HepG2 (cell line): ENCODE data around the gene HSDL2. TPM values are rescaled to one million over a fixed set of nuclear protein-coding genes. Genes with fewer than 3 reads are reported as not detected.

ENCODE experiments used
- ATAC-seq: fragments of 200-7000 bp; cut with Tn5 transposase; 3 replicates; pipeline ENCODE4 v1.9.1; 2020; ENCODE audit warnings: mild to moderate bottlenecking, moderate library complexity
- BruUV-seq: library from RNA; stranded (reverse); fragments of 400-500 nt; replicated peaks from 2 replicates; lab custom pipeline; 2021; lab: Mats Ljungman, UMichigan
- CTCF ChIA-PET: fragments of 300-600 bp; formaldehyde crosslinking; extraction: SDS; loops from one replicate; lab custom pipeline; 2021; ENCODE audit warnings: low total read pairs, inconsistent platforms, low intra/inter-chr PET ratio; lab: Yijun Ruan, JAX
- POLR2A ChIA-PET: fragments of 350-600 bp; sonication (Branson Sonifier 250); formaldehyde crosslinking; loops from one replicate; lab custom pipeline; 2020; ENCODE audit warnings: antibody characterized with exemption, inconsistent platforms; lab: Yijun Ruan, JAX
- DNase-seq: peaks from one replicate; pipeline ENCODE4 v3.0.0-alpha.2; 2015; ENCODE audit warnings: low spot score
- FAIRE-seq: peaks from 3 replicates; lab custom pipeline; 2011; peaks lifted over from hg19 to GRCh38; lab: Jason Lieb, UNC
- H2AFZ ChIP-seq: one replicate; pipeline ENCODE4 v1.6.1; 2011; ENCODE audit warnings: low read length, inconsistent platforms
- H3K27ac ChIP-seq: fragments of 300-600 bp; 3 replicates; pipeline ENCODE4 v1.8.0; 2011; ENCODE audit warnings: mixed run types, mild to moderate bottlenecking, mixed read lengths, low read length, inconsistent platforms; ENCODE audit not compliant: insufficient read depth; ENCODE audit errors: extremely low read length
- H3K27me3 ChIP-seq, 2 experiments: fragments of 200-600 bp in 1 of 2; 2 replicates in 1 of 2; 3 replicates in 1 of 2; pipeline versions ENCODE4 v1.6.0 to v1.8.0; 2011; ENCODE audit warnings: low read length in 2 of 2, mild to moderate bottlenecking in 2 of 2, moderate library complexity in 2 of 2, inconsistent platforms in 1 of 2; ENCODE audit not compliant: insufficient read depth in 2 of 2, control insufficient read depth in 1 of 2
- H3K36me3 ChIP-seq, 2 experiments: fragments of 200-600 bp in 1 of 2; replicated peaks in 1 of 2; 2 replicates in 1 of 2; 3 replicates in 1 of 2; pipeline versions ENCODE4 v1.5.1 to v1.8.0; 2011; ENCODE audit warnings: low read length in 2 of 2, inconsistent platforms in 1 of 2; ENCODE audit not compliant: insufficient read depth in 2 of 2, control insufficient read depth in 1 of 2
- H3K4me1 ChIP-seq: 2 replicates; pipeline ENCODE4 v1.5.1; 2012; ENCODE audit warnings: low read length, inconsistent platforms; ENCODE audit not compliant: insufficient read depth
- H3K4me2 ChIP-seq: 2 replicates; pipeline ENCODE4 v1.6.0; 2011; ENCODE audit warnings: low read depth, low read length, inconsistent platforms
- H3K4me3 ChIP-seq, 3 experiments: fragments of 200-600 bp in 1 of 3; sonication (generic), shearing (Covaris generic) in 1 of 3; replicated peaks in 1 of 3; 2 replicates each; pipeline ENCODE4 v1.5.1; 2011 to 2016; ENCODE audit warnings: low read length in 3 of 3, inconsistent platforms in 2 of 3, low read depth in 2 of 3, mild to moderate bottlenecking in 2 of 3, control low read depth in 1 of 3, mixed read lengths in 1 of 3; ENCODE audit not compliant: insufficient read depth in 1 of 3
- H3K79me2 ChIP-seq: one replicate; pipeline ENCODE4 v1.6.1; 2011; ENCODE audit warnings: low read length, inconsistent platforms; ENCODE audit not compliant: insufficient read depth
- H3K9ac ChIP-seq: 2 replicates; pipeline ENCODE4 v1.6.0; 2011; ENCODE audit warnings: mild to moderate bottlenecking, low read depth, low read length, inconsistent platforms; ENCODE audit not compliant: insufficient read depth
- H3K9me3 ChIP-seq: 2 replicates; pipeline ENCODE4 v1.5.1; 2012; ENCODE audit warnings: mild to moderate bottlenecking, low read length
- H4K20me1 ChIP-seq: 2 replicates; pipeline ENCODE4 v1.6.0; 2011; ENCODE audit warnings: inconsistent platforms, mild to moderate bottlenecking, low read length, moderate library complexity; ENCODE audit not compliant: insufficient read depth
- CEBPG ChIP-seq: IDR thresholded peaks from 2 replicates; pipeline ENCODE4 v1.6.1; 2016
- GFI1 ChIP-seq: sonication (generic); formaldehyde crosslinking; IDR thresholded peaks from 2 replicates; pipeline ENCODE4 v1.5.0; 2020; ENCODE audit warnings: missing genetic modification reagents, mild to moderate bottlenecking, borderline replicate concordance
- HDAC1 ChIP-seq: sonication (generic); formaldehyde crosslinking; IDR thresholded peaks from 2 replicates; pipeline ENCODE4 v1.5.1; 2020; ENCODE audit warnings: mild to moderate bottlenecking, missing genetic modification reagents
- HOMEZ ChIP-seq: IDR thresholded peaks from 2 replicates; pipeline ENCODE4 v1.6.1; 2016; ENCODE audit warnings: low read depth
- LCORL ChIP-seq, 2 experiments: fragments of 450-650 bp in 1 of 2; sonication (generic) in 1 of 2; formaldehyde crosslinking in 1 of 2; IDR thresholded peaks; 2 replicates each; pipeline versions ENCODE4 v1.5.0 to v1.6.1; 2017 to 2020; ENCODE audit warnings: antibody characterized with exemption in 1 of 2, missing genetic modification reagents in 1 of 2
- MIXL1 ChIP-seq: IDR thresholded peaks from 2 replicates; pipeline ENCODE4 v1.6.1; 2016
- NBN ChIP-seq: fragments of 450-650 bp; conservative IDR thresholded peaks from 2 replicates; pipeline ENCODE4 v1.6.1; 2017
- NCOR1 ChIP-seq: fragments of 200-600 bp; sonication (generic); IDR thresholded peaks from 2 replicates; pipeline ENCODE4 v1.7.0; 2017; ENCODE audit warnings: antibody characterized with exemption, low read length, borderline replicate concordance
- ONECUT2 ChIP-seq: sonication (generic); formaldehyde crosslinking; IDR thresholded peaks from 2 replicates; pipeline ENCODE4 v1.4.0; 2020; ENCODE audit warnings: missing genetic modification reagents
- RAD51 ChIP-seq: fragments of 450-650 bp; IDR thresholded peaks from 2 replicates; pipeline ENCODE4 v1.6.1; 2016; ENCODE audit warnings: borderline replicate concordance
- SMAD9 ChIP-seq: sonication (generic); formaldehyde crosslinking; IDR thresholded peaks from 2 replicates; pipeline ENCODE4 v1.5.1; 2020; ENCODE audit warnings: mild to moderate bottlenecking, missing genetic modification reagents
- TFE3 ChIP-seq: IDR thresholded peaks from 2 replicates; pipeline ENCODE4 v1.6.1; 2016
- U2AF2 ChIP-seq: fragments of 200-400 bp; formaldehyde crosslinking; IDR thresholded peaks from 2 replicates; pipeline ENCODE4 v1.6.1; 2017; ENCODE audit warnings: low read depth, mild to moderate bottlenecking, low read length
- ZFAT ChIP-seq: sonication (generic); formaldehyde crosslinking; conservative IDR thresholded peaks from 2 replicates; pipeline ENCODE4 v1.8.1; 2023; ENCODE audit warnings: missing genetic modification reagents, inconsistent platforms
- ZMYM3 ChIP-seq: sonication (generic); formaldehyde crosslinking; IDR thresholded peaks from 2 replicates; pipeline ENCODE4 v1.5.1; 2020; ENCODE audit warnings: mild to moderate bottlenecking, missing genetic modification reagents
- ZNF530 ChIP-seq: sonication (generic); formaldehyde crosslinking; IDR thresholded peaks from 2 replicates; pipeline ENCODE4 v1.5.0; 2020; ENCODE audit warnings: low read depth, mild to moderate bottlenecking, missing genetic modification reagents
- ZNF703 ChIP-seq: sonication (generic); formaldehyde crosslinking; IDR thresholded peaks from 2 replicates; pipeline ENCODE4 v1.5.1; 2020; ENCODE audit warnings: missing genetic modification reagents, mild to moderate bottlenecking, moderate library complexity, borderline replicate concordance
- ZSCAN31 ChIP-seq: sonication (generic); formaldehyde crosslinking; IDR thresholded peaks from 2 replicates; pipeline ENCODE4 v1.5.0; 2020; ENCODE audit warnings: low read depth, mild to moderate bottlenecking, missing genetic modification reagents
- WGBS: methylation state at CpG from one replicate; pipeline ENCODE4 v1.1.6; 2017; ENCODE audit warnings: low lambda C conversion rate; 5-methylcytosine and 5-hydroxymethylcytosine counted together
- in situ Hi-C: cut with HindIII; loops from 2 replicates; pipeline ENCODE4 v1.10.0; 2017; ENCODE audit warnings: low pct_unique_long_range_greater_than_20kb; ENCODE audit not compliant: extremely low pct_ligation_motif_present
- intact Hi-C: fragments of 100-400 bp; cut with micrococcal nuclease; formaldehyde crosslinking; loops from one replicate; pipeline ENCODE4 v1.10.0; 2022; ENCODE audit not compliant: unreplicated experiment
- polyA plus RNA-seq, 8 experiments: library from polyadenylated mRNA; depleted of rRNA in 3 of 8; stranded (reverse) in 7 of 8; unstranded in 1 of 8; fragments of >200 nt; fragmentation: Illumina TruSeq in 4 of 8; extraction: Trizol in 4 of 8; gene quantifications; 2 replicates each; pipeline versions ENCODE4 v1.2.1 to v1.2.3, GENCODE V29; 2011 to 2016; ENCODE audit warnings: low read depth in 4 of 8, missing spikeins in 1 of 8, mixed read lengths in 1 of 8; ENCODE audit not compliant: insufficient read depth in 1 of 8
- total RNA-seq, 5 experiments: library from RNA; depleted of rRNA; stranded (reverse); fragments of >200 nt; fragmentation: Illumina TruSeq; extraction: Trizol; gene quantifications; 2 replicates each; pipeline ENCODE4 v1.2.3, GENCODE V29; 2016; ENCODE audit warnings: low read depth in 1 of 5

The HSDL2 gene
- total and polyA plus RNA-seq, 2 of the 13 experiments (the other 11 are each of a cell fraction or from before 2014, with no cell fraction given), result 55.3 to 80.2 TPM

GRCh38 chr9:112384219-112384618 lies 4.3 kb downstream of the HSDL2 start:
- ATAC-seq (no peak), FAIRE-seq (no peak), DNase-seq (no peak)
- Histone ChIP-seq H2AFZ (no peak overlapping the region), H4K20me1 (peaks cover 6% of the 10 kb centered on the region; the same call in 1 of the 2 replicates), H3K36me3 (peaks cover 0 to 6% of the 10 kb centered on the region in 2 experiments; a peak in 1 of 5 replicates), H3K27ac (peak overlapping the region; percentile 59), H3K9me3 (no peaks in the 10 kb centered on the region), H3K4me2 (peak overlapping the region; percentile 56), H3K4me1 (peaks cover 72% of the 10 kb centered on the region), H3K4me3 (peak overlapping the region in 1 of 3 experiments; percentile 22; a peak in 1 of 6 replicates), H3K79me2 (peaks cover 76% of the 10 kb centered on the region), H3K9ac (peak overlapping the region; percentile 23; the same call in 1 of the 2 replicates), H3K27me3 (no peaks in the 10 kb centered on the region)
- no TSS peak for BruUV-seq
- WGBS, result 76% methylated on average over 1 of the region's 1 CpG
- CTCF ChIA-PET, result no interaction called here
- intact Hi-C loops, result loop anchor here (10.0 kb wide), 1 partner anchor 331 kb away; the partner anchor contains the start of gene INIP
- in situ Hi-C loops, result no loop called here
- TF ChIP-seq ZNF530 (no peak), ZFAT (no peak), MIXL1 (CRISPR knock-in tag) (0 out of 2 replicates have a peak, but pooled peaks have one; percentile 7), NCOR1 (no peak), HDAC1 (0 out of 2 replicates have a peak, but pooled peaks have one; percentile 33)
- POLR2A ChIA-PET, result no interaction called here

- FAIRE-seq, result no peak
- TF ChIP-seq HOMEZ (CRISPR knock-in tag) (no peak), LCORL (IDR thresholded peaks at IDR 0.05) (no peak), LCORL (CRISPR knock-in tag; IDR thresholded peaks at IDR 0.05) (0 out of 2 replicates have a peak, but pooled peaks have one; percentile 24), GFI1 (no peak), RAD51 (no peak), CEBPG (CRISPR knock-in tag) (0 out of 2 replicates have a peak, but pooled peaks have one; percentile 4), ZMYM3 (CRISPR knock-in tag) (no peak), ONECUT2 (CRISPR knock-in tag) (no peak), ZNF703 (CRISPR knock-in tag) (no peak), NBN (no peak), ZSCAN31 (no peak), SMAD9 (no peak), TFE3 (CRISPR knock-in tag) (no peak), U2AF2 (no peak)
Measured at GRCh38 chr9:112384690-112385089, 4.8 kb downstream of the HSDL2 start.

More at GRCh38 chr9:112384690-112385089, 4.8 kb downstream of the HSDL2 start:
- Histone ChIP-seq H3K27me3 (no peaks in the 10 kb centered on the region), H3K79me2 (peaks cover 78% of the 10 kb centered on the region), H3K27ac (peak overlapping the region; percentile 59), H2AFZ (no peak overlapping the region), H3K36me3 (peaks cover 0 to 8% of the 10 kb centered on the region in 2 experiments; a peak in 1 of 5 replicates), H3K9me3 (no peaks in the 10 kb centered on the region), H3K4me2 (peak overlapping the region; percentile 56), H3K9ac (peak overlapping the region; percentile 23; the same call in 1 of the 2 replicates), H4K20me1 (peaks cover 6% of the 10 kb centered on the region; the same call in 1 of the 2 replicates), H3K4me3 (peak overlapping the region in 2 of 3 experiments; percentile 16 to 22; a peak in 1 of 6 replicates), H3K4me1 (peaks cover 77% of the 10 kb centered on the region)
- in situ Hi-C loops (no loop called here), intact Hi-C loops (loop anchor here (10.0 kb wide), 1 partner anchor 330 kb away; the partner anchor contains the start of gene INIP)
- WGBS, result 23% methylated on average over 5 of the region's 5 CpGs
- CTCF ChIA-PET, result no interaction called here
- BruUV-seq, result no TSS peak
- ATAC-seq, result no peak; the same call in 2 of the 3 replicates
- POLR2A ChIA-PET, result no interaction called here
- peak; percentile 56 for DNase-seq
